ENCODE measurements around the gene KRTAP6-1.

- TF ChIP-seq POLR2A (IDR thresholded peaks at IDR 0.05; ENCODE audit: low read length) (no peak), GATA1 (IDR thresholded peaks at IDR 0.05; ENCODE audit: low read depth, low read length) (no peak)
Observed at GRCh38 chr21:30590297-30590696, 23.4 kb downstream of the KRTAP6-1 start, which contains the start of gene KRTAP22-2.

All from erythroblast (primary cell).